ENCODE measurements around the gene SLMAP. TPM values are rescaled to one million over a fixed set of nuclear protein-coding genes. Genes with fewer than 3 reads are reported as not detected.

The SLMAP gene
- total RNA-seq, 4 donors from 2014 or later = 399 to 519 (median 464) TPM

DNA sequence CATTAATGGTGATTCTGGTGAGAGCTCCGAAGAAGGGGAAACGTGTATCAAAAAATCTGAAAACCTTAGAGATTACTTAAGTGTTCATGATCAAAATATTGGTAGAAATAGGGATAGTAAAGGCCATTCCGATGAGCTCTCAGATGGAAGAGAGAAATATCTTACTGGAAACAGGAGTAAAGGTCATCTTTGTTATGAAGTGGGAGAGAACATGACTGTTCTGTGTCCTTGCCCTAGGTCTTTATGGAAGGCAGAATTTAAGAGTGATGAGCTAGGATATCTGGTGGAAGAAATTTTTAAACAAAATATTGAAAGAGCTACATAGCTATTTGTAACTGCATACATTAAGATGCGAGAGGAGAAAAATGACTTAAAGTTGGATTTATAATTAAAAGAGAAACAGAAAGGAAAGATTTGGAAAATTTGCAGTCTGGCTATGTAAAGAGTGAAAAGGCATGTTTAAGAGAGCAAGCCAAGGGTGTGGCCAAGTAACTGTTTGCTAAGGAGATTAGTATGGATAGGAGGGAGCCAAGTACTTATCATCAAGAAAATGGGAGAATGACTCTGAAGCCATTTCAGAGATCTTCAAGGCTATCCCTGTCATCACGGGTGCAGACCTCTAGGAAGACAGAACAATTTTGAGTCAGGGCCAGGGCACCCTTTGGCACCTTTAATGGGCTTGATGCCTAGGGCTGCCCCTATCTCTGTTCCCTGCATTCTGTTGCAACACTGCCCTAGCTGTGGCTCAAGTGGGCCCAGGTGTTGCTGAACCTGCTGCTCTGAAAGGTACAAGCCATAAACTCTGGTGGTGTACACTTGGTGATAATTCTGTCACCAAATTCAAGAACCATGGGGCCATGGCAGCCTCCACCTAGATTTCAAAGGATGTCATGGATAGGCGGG lies 27.3 kb downstream of the SLMAP start:
- TF ChIP-seq, protein P1, sequence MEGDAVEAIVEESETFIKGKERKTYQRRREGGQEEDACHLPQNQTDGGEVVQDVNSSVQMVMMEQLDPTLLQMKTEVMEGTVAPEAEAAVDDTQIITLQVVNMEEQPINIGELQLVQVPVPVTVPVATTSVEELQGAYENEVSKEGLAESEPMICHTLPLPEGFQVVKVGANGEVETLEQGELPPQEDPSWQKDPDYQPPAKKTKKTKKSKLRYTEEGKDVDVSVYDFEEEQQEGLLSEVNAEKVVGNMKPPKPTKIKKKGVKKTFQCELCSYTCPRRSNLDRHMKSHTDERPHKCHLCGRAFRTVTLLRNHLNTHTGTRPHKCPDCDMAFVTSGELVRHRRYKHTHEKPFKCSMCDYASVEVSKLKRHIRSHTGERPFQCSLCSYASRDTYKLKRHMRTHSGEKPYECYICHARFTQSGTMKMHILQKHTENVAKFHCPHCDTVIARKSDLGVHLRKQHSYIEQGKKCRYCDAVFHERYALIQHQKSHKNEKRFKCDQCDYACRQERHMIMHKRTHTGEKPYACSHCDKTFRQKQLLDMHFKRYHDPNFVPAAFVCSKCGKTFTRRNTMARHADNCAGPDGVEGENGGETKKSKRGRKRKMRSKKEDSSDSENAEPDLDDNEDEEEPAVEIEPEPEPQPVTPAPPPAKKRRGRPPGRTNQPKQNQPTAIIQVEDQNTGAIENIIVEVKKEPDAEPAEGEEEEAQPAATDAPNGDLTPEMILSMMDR (IDR thresholded peaks at IDR 0.05) = no peak
- TF ChIP-seq POLR2AphosphoS5 (IDR thresholded peaks at IDR 0.05) = no peak
- no peak overlapping the region for H3K4me3 ChIP-seq
- H3K36me3 ChIP-seq = no peaks in the 10 kb centered on the region
- intact Hi-C loops (cut with DNase I) = no loop called here
- H3K27ac ChIP-seq (replicated peaks in 1 of 4) = no peak overlapping the region
- peaks cover 10 to 26% (median 21%) of the 10 kb centered on the region in 4 donors for H3K4me1 ChIP-seq
- no peak for DNase-seq (ENCODE audit: extremely low spot score)
- H3K9me3 ChIP-seq = no peaks in the 10 kb centered on the region
- 82% methylated on average over 5 of the region's 6 CpGs for WGBS
- no peaks in the 10 kb centered on the region for H3K27me3 ChIP-seq

DNA sequence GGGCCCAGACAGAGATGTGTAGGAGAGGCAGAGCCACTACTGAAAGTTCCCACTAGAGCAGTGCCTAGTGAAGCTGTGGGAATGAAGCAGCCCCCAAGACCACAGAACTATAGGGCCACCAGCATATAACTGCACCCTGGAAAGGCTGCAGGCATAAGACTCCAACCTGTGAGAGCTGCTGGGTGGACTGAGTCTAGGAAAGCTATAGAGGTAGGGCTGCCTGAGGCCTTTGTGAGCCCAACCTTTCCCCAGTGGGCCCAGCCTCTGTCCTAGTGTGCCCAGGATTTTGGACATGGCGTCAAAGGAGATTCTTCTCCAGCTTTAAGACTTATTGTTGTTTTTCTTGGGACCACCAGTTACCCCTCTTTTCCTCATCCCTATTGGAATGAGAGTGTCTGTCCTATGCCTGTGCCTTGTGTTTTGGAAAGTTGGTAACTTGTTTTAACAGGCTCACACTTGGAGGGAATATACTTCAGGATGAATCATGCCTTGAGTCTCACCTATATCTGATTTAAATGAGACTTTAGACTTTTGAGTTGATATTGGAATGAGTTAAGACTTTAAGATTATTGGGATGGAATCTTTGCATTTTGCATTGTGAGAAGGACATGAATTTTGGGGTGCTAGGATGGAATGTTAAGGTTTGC lies 28.1 kb downstream of the SLMAP start:
- Histone ChIP-seq H3K4me1 (peaks cover 15 to 27% (median 22%) of the 10 kb centered on the region in 4 donors), H3K36me3 (no peaks in the 10 kb centered on the region), H3K4me3 (no peak overlapping the region), H3K27me3 (no peaks in the 10 kb centered on the region), H3K27ac (replicated peaks in 1 of 4) (no peak overlapping the region), H3K9me3 (no peaks in the 10 kb centered on the region)
- DNase-seq (ENCODE audit: extremely low spot score) = no peak
- TF ChIP-seq, protein P1 (IDR thresholded peaks at IDR 0.05) = no peak
- TF ChIP-seq POLR2A (IDR thresholded peaks at IDR 0.05; ENCODE audit: low read depth) (no peak), POLR2AphosphoS5 (IDR thresholded peaks at IDR 0.05) (no peak), EP300 (IDR thresholded peaks at IDR 0.05) (no peak)
- intact Hi-C loops (cut with DNase I) = no loop called here
- WGBS = 100% methylated on average over 1 of the region's 1 CpG

DNA sequence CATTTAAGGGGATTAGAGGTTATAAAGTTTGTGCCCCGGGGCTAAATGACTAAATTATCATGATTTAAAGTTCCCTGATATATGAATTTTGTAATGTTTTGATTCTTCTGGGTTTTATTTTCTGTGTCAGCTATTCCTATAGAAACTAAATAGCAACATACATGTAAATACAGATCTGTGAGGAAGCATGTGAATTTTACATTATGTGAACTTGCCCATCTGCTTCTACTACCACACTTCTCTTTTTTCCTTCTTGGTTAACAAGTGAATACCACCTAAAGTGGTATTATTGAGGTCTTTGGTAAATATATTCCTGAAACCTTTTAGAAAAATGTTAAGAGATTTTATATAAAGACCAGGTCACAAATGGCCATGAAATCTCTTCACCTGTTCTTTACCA lies 29.3 kb downstream of the SLMAP start:
- Histone ChIP-seq H3K4me3 (no peak overlapping the region), H3K27ac (replicated peaks in 1 of 4) (no peak overlapping the region), H3K27me3 (no peaks in the 10 kb centered on the region), H3K36me3 (no peaks in the 10 kb centered on the region), H3K9me3 (no peaks in the 10 kb centered on the region), H3K4me1 (peaks cover 15 to 27% (median 22%) of the 10 kb centered on the region in 4 donors)
- TF ChIP-seq POLR2AphosphoS5 (IDR thresholded peaks at IDR 0.05) (no peak), EP300 (IDR thresholded peaks at IDR 0.05) (no peak), POLR2A (IDR thresholded peaks at IDR 0.05; ENCODE audit: low read depth) (no peak)
- TF ChIP-seq, protein P1 (IDR thresholded peaks at IDR 0.05) = no peak
- intact Hi-C loops (cut with DNase I) = no loop called here
- WGBS = 82% methylated on average over 1 of the region's 1 CpG
- no peak for DNase-seq (ENCODE audit: extremely low spot score)

DNA sequence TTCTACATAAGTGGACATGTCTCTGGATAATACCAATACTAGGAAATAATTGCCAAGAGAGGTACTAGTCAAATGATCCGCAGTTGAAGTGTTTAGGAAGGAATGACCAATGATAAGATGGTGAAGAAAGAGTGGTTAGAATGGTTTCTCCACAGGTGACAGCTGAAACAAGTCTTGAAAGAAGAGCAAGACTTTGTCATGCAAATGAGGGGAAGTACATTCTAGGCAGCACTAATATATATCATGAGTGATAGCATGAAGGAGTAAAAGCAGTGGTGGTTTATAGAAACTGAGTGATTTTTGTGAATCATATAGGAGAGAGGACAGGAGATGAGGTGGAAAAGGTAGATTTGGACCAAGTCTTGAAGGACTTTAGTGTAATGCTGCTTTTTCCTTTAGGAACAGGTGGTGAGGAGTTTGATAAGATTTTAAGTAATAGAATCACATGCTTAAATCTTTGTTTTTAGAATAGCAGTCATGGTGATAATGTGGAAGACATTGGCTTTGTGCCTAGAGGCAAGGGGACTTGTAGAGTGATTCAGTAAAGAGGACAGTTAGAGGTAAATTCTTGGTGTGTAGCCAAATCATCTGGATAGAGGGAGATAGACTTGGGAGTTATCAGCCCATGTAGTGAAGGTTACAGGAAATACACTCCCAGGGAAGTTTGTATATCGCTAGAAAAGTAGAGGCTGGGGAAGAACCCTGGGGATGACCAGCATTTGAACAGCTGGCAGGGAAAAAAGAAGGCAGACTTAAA lies 31.9 kb downstream of the SLMAP start:
- no peaks in the 10 kb centered on the region for H3K9me3 ChIP-seq
- H3K36me3 ChIP-seq = no peaks in the 10 kb centered on the region
- no peak overlapping the region for H3K4me3 ChIP-seq
- no peak overlapping the region for H3K27ac ChIP-seq (replicated peaks in 1 of 4)
- WGBS = 84% methylated on average over 2 of the region's 2 CpGs
- no peak for DNase-seq (ENCODE audit: extremely low spot score)
- intact Hi-C loops (cut with DNase I) = no loop called here
- peaks cover 15 to 26% (median 17%) of the 10 kb centered on the region in 4 donors for H3K4me1 ChIP-seq
- no peaks in the 10 kb centered on the region for H3K27me3 ChIP-seq
- TF ChIP-seq, protein P1 (IDR thresholded peaks at IDR 0.05) = no peak
- TF ChIP-seq POLR2AphosphoS5 (IDR thresholded peaks at IDR 0.05) (no peak), POLR2A (IDR thresholded peaks at IDR 0.05; ENCODE audit: low read depth) (no peak), EP300 (IDR thresholded peaks at IDR 0.05) (no peak)

Data from esophagus muscularis mucosa (tissue), 4 donors.